ENCODE results near the gene PRKCG.

GRCh38 chr19:53944416-53944815, 62.4 kb downstream of the PRKCG start:
- no peak for TF ChIP-seq EZH2phosphoT487 (IDR thresholded peaks at IDR 0.05; ENCODE audit: insufficient read depth, low read depth)
- TF ChIP-seq EZH2 (IDR thresholded peaks at IDR 0.05; ENCODE audit: insufficient read depth, poor library complexity, severe bottlenecking) = no peak

Data from GM23248 (cell line).